Activated CD8-positive, alpha-beta memory T cell treated with anti-CD3 and anti-CD28 coated beads for 4 hours (primary cell): ENCODE results near the gene FGFR4.

Experiments used
- DNase-seq, 2 donors: peaks; one replicate each; pipeline ENCODE4 v3.0.0-alpha.2; 2020; ENCODE audit warnings: low read depth in 2 of 2

FGFR4 gene

DNA sequence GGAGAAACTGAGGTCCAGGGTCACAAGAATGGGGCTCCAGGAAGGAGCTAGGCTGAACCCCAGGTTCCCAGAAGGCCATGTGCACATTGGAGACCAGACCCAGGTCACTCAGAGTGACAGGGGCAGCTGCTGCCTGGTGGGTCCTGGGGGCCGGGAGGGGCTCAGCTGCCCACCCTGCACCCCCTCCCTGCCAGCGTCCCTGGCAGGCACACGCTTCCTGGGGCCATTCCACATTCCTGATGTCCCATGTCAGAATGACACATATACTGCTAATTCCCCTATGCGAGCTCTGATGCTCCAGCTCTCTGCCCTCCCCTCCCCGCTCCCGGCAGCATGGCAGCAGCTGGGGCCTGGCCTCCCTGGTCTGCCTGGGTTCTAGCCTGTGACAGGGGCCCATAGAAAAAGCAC, 14.0 kb downstream of the FGFR4 start:
- no peak for DNase-seq

DNA sequence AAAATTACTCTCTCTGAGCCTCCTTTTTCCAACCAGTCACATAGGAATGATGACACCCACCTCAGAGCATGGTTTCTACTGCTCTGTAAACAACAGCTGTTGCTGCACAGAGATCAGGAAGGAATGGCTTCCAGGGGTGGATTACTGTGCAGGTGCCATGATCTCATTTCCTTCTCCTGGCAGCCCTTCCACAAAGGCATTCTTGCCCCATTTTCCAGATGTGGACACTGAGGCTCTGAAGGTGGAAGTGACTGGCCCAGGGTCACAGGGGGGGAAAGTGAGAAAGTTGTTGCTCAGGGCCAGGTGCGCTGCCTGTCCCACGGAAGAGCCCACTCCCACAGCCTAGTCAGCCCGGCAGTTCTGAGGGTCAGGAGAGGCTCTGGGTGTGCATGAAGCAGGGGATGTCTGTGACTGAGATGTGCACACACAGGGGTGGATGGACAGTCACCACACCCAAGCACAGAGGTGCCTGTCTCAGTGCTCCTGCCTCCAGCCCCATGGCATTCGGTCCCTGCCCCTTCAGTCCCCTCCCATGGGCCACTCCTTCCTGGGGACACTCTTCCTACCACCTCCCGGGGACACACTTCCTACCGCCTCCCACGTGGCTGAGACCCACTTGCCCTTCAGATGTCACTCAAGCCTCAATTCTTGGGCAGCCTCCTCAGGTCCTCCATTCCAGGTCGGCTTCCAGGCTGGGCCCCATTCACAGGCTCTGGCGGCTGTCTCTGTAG, 17.0 kb downstream of the FGFR4 start:
- DNase-seq: no peak

DNA sequence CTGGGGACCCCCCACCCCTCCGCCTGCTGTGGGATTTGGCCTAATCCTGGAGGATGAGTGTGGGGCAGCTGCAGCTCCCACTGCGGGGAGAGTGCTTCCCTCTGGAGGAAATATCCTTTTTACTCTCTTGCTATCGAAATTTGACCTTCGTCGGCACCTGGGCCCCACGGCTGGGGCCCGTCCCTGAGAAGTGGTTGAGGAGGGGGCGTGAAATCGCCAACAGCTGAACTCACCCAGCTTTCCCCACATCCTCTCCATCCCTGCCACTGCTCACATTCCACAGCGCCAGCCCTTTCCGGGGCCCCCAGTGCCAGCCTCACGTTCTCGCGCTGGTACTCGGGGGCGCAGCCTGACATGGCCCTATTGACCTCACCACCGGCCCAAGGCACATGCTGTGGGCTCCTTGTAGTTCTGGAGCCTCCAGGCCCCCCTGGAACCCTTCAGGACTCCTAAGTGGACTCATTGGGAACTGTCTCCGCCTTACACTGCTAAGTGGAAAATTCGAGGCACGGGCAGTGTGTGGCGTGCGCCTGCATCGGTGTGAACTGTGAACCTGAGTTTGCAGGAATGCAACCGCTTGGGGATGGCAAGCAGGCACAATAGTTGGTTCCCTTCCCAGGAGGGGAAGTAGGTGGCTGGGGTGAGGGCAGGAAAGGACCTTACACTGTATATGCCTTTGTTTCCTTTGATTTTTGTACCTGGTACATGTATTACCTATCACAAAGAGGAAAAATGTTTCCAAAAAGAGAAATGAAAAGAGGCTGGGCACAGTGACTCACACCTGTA, 19.2 kb downstream of the FGFR4 start:
- DNase-seq: no peak

DNA sequence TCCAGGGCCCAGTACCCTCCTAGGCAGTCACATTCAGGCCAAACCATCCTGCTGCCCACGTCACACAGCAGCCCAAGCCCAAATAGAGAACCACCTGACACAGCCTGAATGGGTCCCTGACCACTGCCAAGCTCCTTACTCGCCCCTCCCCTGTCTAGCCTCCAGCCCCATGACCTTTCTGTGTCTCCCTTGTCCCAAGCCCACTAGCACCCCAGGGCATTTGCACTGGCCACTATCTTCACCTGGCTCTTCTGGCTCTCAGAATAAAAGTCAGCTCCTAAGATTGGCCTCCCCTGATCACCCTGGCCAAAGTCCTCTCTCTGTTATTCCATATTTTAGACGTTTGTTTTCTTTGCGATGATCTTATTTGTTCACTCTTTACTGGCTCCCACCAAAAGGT, 20.4 kb downstream of the FGFR4 start:
- no peak for DNase-seq

GRCh38 chr5:177109810-177110209, 23.1 kb downstream of the FGFR4 start:
- DNase-seq: no peak

DNA sequence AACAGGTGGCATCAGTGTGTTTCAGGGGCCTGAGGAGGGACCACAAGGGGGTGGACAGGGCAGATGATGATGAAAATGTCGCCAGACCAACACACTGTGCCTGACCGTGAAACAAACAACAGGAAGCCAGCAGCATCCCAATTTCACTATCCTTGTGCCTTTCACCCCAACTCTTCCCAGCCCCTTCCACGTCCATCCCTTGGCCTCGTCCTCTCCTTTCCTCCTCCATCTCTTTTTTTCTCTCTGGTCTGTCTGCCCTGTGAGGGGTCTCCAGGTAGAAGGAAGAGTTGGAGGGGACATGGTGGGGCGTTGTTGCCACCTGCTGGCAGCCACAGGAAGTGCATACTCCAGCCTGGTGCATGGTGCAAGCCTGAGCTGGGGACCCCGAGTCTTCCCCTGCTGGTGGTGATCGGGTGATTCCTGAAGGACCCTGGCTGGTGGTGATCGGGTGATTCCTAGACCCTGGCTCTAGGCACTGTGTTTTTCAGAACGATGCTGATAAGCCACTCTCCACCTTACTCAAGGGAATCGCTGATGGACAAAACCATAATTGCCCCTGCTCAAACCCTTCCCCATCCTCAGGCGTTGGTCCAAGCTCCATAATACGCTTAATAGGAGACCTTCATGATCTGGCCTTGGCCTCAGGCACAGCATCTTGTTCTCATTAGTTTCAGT, 25.1 kb downstream of the FGFR4 start:
- DNase-seq: peak; percentile 32 to 33

- no peak for DNase-seq
Measured at GRCh38 chr5:177112589-177113220, 26.0 kb downstream of the FGFR4 start.

GRCh38 chr5:177113566-177114424, 27.1 kb downstream of the FGFR4 start:
- peak; percentile 51 to 66 for DNase-seq

DNA sequence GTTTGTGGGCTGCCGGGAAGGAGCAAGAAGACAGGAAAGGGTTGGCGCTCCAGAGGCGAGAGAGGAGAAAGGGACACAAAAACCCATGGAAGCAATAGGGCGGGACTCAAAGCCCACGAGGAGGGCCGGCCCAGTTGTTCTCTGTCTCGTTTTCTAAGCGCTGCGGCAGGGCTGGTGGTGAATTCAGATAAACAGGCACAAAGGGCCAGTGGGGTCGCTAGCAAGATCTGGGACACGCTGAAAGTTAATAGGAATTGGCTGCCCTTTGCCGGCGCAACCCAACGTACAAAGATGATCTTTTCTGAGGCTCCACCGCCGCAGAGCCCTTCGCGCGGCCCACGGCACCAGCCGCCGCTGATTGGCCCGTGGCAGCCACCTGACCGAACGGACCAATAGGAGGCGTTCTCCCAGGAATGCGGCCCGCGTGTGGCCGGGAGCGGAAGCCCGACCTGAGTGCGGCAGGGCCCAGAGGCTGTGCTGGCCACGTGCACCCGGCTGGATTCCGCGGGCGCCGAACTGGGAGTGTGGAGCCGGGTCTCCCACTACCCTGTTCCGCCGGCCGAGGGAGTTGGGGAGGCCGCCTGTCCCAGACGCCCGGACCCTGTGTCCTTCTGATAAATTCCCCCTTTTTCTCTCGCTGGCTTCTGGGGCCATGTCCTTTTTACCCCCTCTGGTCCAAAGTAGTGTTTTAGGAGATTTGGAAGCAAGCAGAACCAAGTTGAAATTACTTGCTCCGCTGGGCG, 30.1 kb downstream of the FGFR4 start:
- peak; percentile 66 to 74 for DNase-seq

GRCh38 chr5:177117441-177118045, 30.8 kb downstream of the FGFR4 start:
- no peak for DNase-seq

DNA sequence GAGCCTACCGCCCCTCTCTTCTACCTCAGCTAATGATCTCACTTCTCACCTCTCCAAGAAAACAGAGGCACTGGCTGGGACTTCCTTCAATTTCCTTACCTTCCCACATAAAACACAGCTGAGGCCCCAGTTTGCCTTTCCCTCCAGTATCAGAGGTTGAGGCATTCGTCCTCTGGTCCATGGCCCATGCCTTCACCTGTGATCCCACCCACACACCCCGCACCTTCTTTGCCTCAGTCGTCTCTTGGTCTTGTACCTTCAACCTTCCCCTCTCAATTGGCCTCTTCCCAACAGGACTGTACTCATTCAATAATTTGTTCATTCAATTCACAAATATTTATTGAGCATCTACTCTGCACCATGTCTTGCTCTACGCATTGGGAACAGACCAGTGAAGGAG, 35.9 kb downstream of the FGFR4 start:
- DNase-seq: no peak

GRCh38 chr5:177123789-177124485, 37.2 kb downstream of the FGFR4 start:
- no peak for DNase-seq

- DNase-seq: no peak
Measured at GRCh38 chr5:177124486-177124991, 37.8 kb downstream of the FGFR4 start.

GRCh38 chr5:177126771-177127170, 40.1 kb downstream of the FGFR4 start:
- no peak for DNase-seq

DNA sequence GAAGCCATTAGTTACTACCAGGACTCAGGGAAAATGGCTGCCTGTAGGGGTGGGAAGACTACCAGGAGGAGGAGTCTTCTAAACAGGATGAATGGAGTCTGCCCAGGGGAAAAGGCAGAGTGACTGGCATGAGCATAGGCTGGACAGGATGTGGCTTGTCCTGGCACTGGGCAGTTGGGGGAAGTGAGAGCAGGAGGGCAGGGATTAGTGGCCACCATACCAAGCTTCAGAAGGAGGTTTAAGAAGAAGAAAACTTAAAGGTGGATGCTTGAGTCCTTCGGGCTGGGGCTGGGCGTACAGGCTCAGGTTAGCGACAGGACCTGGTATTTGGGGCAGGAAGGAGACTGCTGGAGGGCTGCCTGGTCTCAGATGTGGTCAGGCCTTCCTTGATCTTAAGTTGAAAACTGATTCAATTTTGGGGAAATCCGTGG, 41.9 kb downstream of the FGFR4 start:
- DNase-seq: no peak

GRCh38 chr5:177130211-177131018, 43.7 kb downstream of the FGFR4 start:
- no peak for DNase-seq

DNA sequence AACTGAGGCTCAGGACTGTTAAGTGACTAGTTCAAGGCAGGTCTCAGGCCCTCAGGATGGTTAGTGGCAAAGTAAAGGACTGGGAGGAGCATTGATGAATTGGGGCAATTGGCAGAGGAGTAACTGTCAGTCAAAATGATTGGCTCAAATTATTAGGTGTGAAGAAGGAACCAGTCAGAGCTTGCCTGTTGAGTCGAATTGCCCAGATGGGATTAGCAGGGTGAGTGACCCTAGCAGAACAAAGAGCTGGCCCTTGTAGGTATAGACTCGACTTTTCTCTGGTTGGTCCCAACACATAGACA, 44.3 kb downstream of the FGFR4 start:
- DNase-seq: no peak

DNA sequence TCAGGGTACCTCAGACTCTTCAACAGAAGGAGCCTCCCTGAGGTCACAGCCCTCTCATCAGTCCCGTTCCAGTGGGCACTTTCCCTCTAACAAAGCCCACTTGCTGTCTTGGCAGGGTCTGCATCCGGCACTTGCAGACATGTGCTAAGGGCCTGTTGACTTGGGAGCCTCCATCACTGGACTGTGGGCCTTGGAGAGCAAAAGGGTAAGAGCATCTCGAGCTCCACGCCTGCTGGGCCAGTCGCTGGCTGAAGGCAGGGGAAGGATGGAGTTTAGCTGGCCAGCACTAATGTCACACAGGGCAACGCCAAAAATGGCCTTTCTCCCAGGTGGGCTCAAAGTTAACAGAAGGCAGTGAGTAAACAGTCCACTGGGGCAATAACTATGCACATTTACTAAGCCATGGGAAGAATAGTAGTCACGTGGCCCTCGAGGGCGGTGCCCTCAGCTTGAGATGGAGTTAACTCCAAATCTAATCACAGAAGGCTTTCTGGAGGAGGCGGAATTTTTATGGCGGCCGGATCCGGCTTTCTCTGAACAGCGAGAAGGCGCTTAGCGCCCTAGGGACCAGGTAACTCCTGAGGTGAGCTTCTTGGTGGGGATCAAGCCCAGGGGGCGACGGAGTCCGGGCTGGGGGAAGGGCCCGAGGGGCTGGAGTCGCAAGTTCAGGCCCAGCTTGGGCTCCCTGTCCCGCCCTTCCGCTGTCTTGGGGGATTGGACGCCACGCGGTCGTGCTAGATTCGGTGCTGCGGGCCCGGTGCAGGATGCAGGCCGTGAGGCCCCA, 44.8 kb downstream of the FGFR4 start:
- DNase-seq: no peak
